HEK293 (cell line): ENCODE data around the gene MT1HL1.

Experiments used
- BCL11A ChIP-seq: fragments of 450-650 bp; formaldehyde crosslinking; IDR thresholded peaks from 2 replicates; pipeline ENCODE4 v1.5.1; 2016; ENCODE audit warnings: low read depth, missing biosample characterization, missing genetic modification characterization
- EGR2 ChIP-seq: fragments of 450-650 bp; formaldehyde crosslinking; IDR thresholded peaks from 2 replicates; pipeline ENCODE4 v1.5.1; 2016; ENCODE audit warnings: low read depth, missing biosample characterization, missing genetic modification characterization
- GFI1B ChIP-seq: fragments of 450-650 bp; formaldehyde crosslinking; IDR thresholded peaks from 2 replicates; pipeline ENCODE4 v1.5.1; 2016; ENCODE audit warnings: missing biosample characterization, missing genetic modification characterization
- GLI4 ChIP-seq: fragments of 450-650 bp; formaldehyde crosslinking; IDR thresholded peaks from 2 replicates; pipeline ENCODE4 v1.5.1; 2016; ENCODE audit warnings: missing biosample characterization, missing genetic modification characterization
- GLIS1 ChIP-seq: fragments of 450-650 bp; formaldehyde crosslinking; IDR thresholded peaks from 2 replicates; pipeline ENCODE4 v1.5.1; 2016; ENCODE audit warnings: missing biosample characterization, missing genetic modification characterization
- INSM2 ChIP-seq: fragments of 450-650 bp; formaldehyde crosslinking; IDR thresholded peaks from 2 replicates; pipeline ENCODE4 v1.5.1; 2016; ENCODE audit warnings: missing biosample characterization, missing genetic modification characterization
- KLF7 ChIP-seq: fragments of 450-650 bp; formaldehyde crosslinking; IDR thresholded peaks from 2 replicates; pipeline ENCODE4 v1.5.1; 2016; ENCODE audit warnings: missing biosample characterization, missing genetic modification characterization, borderline replicate concordance
- KLF9 ChIP-seq: fragments of 450-650 bp; formaldehyde crosslinking; IDR thresholded peaks from 2 replicates; pipeline ENCODE4 v1.5.1; 2016; ENCODE audit warnings: missing biosample characterization, missing genetic modification characterization, low read depth
- REPIN1 ChIP-seq: fragments of 450-650 bp; formaldehyde crosslinking; IDR thresholded peaks from 2 replicates; pipeline ENCODE4 v1.5.1; 2017; ENCODE audit warnings: missing biosample characterization, missing genetic modification characterization, low read depth
- ZBTB10 ChIP-seq: fragments of 450-650 bp; formaldehyde crosslinking; IDR thresholded peaks from 2 replicates; pipeline ENCODE4 v1.5.1; 2016; ENCODE audit warnings: missing biosample characterization, missing genetic modification characterization
- ZBTB17 ChIP-seq: fragments of 450-650 bp; formaldehyde crosslinking; IDR thresholded peaks from 2 replicates; pipeline ENCODE4 v1.5.1; 2016; ENCODE audit warnings: missing biosample characterization, missing genetic modification characterization
- ZBTB20 ChIP-seq: fragments of 450-650 bp; formaldehyde crosslinking; IDR thresholded peaks from 2 replicates; pipeline ENCODE4 v1.5.1; 2016; ENCODE audit warnings: missing biosample characterization, missing genetic modification characterization
- ZBTB48 ChIP-seq: fragments of 450-650 bp; formaldehyde crosslinking; IDR thresholded peaks from 2 replicates; pipeline ENCODE4 v1.5.1; 2016; ENCODE audit warnings: missing biosample characterization, missing genetic modification characterization
- ZEB2 ChIP-seq: fragments of 450-650 bp; formaldehyde crosslinking; IDR thresholded peaks from 2 replicates; pipeline ENCODE4 v1.5.1; 2016; ENCODE audit warnings: missing biosample characterization, missing genetic modification characterization
- ZNF169 ChIP-seq: fragments of 450-650 bp; formaldehyde crosslinking; IDR thresholded peaks from 2 replicates; pipeline ENCODE4 v1.5.1; 2016; ENCODE audit warnings: missing biosample characterization, missing genetic modification characterization
- ZNF18 ChIP-seq: fragments of 450-650 bp; formaldehyde crosslinking; IDR thresholded peaks from 2 replicates; pipeline ENCODE4 v1.5.1; 2016; ENCODE audit warnings: missing biosample characterization, missing genetic modification characterization
- ZNF423 ChIP-seq: fragments of 450-650 bp; formaldehyde crosslinking; IDR thresholded peaks from 2 replicates; pipeline ENCODE4 v1.5.1; 2016; ENCODE audit warnings: missing biosample characterization, missing genetic modification characterization
- ZNF510 ChIP-seq: fragments of 450-650 bp; formaldehyde crosslinking; IDR thresholded peaks from 2 replicates; pipeline ENCODE4 v1.5.1; 2018; ENCODE audit warnings: mild to moderate bottlenecking, missing genetic modification characterization, missing biosample characterization; ENCODE audit not compliant: insufficient replicate concordance
- ZNF514 ChIP-seq: fragments of 450-650 bp; formaldehyde crosslinking; IDR thresholded peaks from 2 replicates; pipeline ENCODE4 v1.5.1; 2016; ENCODE audit warnings: missing biosample characterization, missing genetic modification characterization
- ZNF529 ChIP-seq: fragments of 450-650 bp; formaldehyde crosslinking; IDR thresholded peaks from 2 replicates; pipeline ENCODE4 v1.5.1; 2017; ENCODE audit warnings: missing genetic modification characterization, missing biosample characterization; ENCODE audit not compliant: insufficient replicate concordance
- ZNF544 ChIP-seq: fragments of 450-650 bp; formaldehyde crosslinking; IDR thresholded peaks from 2 replicates; pipeline ENCODE4 v1.5.0; 2017; ENCODE audit warnings: missing biosample characterization, missing genetic modification characterization
- ZNF626 ChIP-seq: fragments of 450-650 bp; sonication (Bioruptor Pico); formaldehyde crosslinking; IDR thresholded peaks from 2 replicates; pipeline ENCODE4 v1.5.1; 2018; ENCODE audit warnings: missing biosample characterization, missing genetic modification characterization, inconsistent platforms
- TF ChIP-seq, protein P1 (sequence below): fragments of 450-650 bp; formaldehyde crosslinking; IDR thresholded peaks from 2 replicates; pipeline ENCODE4 v1.5.1; 2016; ENCODE audit warnings: missing biosample characterization, missing genetic modification characterization
- TF ChIP-seq, protein P2 (sequence below): fragments of 450-650 bp; formaldehyde crosslinking; IDR thresholded peaks from 2 replicates; pipeline ENCODE4 v1.5.1; 2016; ENCODE audit warnings: missing biosample characterization, missing genetic modification characterization
- TF ChIP-seq, protein P3 (sequence below): fragments of 450-650 bp; formaldehyde crosslinking; IDR thresholded peaks from 2 replicates; pipeline ENCODE4 v1.5.1; 2017; ENCODE audit warnings: missing biosample characterization, missing genetic modification characterization
- TF ChIP-seq, protein P4 (sequence below): fragments of 450-650 bp; formaldehyde crosslinking; conservative IDR thresholded peaks from 2 replicates; pipeline ENCODE4 v1.5.1; 2016; ENCODE audit warnings: low read depth, missing biosample characterization, missing genetic modification characterization

MT1HL1 gene

DNA sequence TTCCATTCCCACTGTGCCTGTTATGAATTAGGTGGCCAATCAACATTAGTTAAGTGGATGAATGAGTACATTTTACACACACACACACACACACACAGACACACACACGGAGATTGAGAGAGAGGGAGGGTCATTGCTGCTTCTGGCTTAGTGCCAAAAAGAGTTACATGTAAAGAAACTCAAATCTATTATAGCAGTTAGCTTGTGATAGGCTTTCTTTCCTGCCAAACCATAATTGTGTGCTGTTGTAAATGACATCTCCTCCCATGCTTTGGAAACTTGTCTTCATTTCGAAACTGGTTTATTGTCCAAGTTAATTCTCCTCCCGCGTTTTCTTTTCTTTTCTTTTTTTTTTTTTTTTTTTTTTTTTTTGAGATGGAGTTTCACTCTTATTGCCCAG is 1.4 kb upstream of the MT1HL1 start (continued):
- no peak for TF ChIP-seq EGR2 (tag by site-specific recombination)
- no peak for TF ChIP-seq GLIS1 (tag by site-specific recombination)
- no peak for TF ChIP-seq KLF9 (tag by site-specific recombination)
- TF ChIP-seq, protein P1, sequence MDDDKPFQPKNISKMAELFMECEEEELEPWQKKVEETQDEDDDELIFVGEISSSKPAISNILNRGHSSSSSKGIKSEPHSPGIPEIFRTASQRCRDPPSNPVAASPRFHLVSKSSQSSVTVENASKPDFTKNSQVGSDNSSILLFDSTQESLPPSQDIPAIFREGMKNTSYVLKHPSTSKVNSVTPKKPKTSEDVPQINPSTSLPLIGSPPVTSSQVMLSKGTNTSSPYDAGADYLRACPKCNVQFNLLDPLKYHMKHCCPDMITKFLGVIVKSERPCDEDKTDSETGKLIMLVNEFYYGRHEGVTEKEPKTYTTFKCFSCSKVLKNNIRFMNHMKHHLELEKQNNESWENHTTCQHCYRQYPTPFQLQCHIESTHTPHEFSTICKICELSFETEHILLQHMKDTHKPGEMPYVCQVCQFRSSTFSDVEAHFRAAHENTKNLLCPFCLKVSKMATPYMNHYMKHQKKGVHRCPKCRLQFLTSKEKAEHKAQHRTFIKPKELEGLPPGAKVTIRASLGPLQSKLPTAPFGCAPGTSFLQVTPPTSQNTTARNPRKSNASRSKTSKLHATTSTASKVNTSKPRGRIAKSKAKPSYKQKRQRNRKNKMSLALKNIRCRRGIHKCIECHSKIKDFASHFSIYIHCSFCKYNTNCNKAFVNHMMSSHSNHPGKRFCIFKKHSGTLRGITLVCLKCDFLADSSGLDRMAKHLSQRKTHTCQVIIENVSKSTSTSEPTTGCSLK: no peak
- TF ChIP-seq, protein P2, sequence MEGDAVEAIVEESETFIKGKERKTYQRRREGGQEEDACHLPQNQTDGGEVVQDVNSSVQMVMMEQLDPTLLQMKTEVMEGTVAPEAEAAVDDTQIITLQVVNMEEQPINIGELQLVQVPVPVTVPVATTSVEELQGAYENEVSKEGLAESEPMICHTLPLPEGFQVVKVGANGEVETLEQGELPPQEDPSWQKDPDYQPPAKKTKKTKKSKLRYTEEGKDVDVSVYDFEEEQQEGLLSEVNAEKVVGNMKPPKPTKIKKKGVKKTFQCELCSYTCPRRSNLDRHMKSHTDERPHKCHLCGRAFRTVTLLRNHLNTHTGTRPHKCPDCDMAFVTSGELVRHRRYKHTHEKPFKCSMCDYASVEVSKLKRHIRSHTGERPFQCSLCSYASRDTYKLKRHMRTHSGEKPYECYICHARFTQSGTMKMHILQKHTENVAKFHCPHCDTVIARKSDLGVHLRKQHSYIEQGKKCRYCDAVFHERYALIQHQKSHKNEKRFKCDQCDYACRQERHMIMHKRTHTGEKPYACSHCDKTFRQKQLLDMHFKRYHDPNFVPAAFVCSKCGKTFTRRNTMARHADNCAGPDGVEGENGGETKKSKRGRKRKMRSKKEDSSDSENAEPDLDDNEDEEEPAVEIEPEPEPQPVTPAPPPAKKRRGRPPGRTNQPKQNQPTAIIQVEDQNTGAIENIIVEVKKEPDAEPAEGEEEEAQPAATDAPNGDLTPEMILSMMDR (tag by site-specific recombination): no peak
- TF ChIP-seq, protein P3, sequence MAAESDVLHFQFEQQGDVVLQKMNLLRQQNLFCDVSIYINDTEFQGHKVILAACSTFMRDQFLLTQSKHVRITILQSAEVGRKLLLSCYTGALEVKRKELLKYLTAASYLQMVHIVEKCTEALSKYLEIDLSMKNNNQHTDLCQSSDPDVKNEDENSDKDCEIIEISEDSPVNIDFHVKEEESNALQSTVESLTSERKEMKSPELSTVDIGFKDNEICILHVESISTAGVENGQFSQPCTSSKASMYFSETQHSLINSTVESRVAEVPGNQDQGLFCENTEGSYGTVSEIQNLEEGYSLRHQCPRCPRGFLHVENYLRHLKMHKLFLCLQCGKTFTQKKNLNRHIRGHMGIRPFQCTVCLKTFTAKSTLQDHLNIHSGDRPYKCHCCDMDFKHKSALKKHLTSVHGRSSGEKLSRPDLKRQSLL: no peak
- TF ChIP-seq BCL11A (tag by site-specific recombination): no peak
- no peak for TF ChIP-seq GFI1B (tag by site-specific recombination)
- TF ChIP-seq, protein P4, sequence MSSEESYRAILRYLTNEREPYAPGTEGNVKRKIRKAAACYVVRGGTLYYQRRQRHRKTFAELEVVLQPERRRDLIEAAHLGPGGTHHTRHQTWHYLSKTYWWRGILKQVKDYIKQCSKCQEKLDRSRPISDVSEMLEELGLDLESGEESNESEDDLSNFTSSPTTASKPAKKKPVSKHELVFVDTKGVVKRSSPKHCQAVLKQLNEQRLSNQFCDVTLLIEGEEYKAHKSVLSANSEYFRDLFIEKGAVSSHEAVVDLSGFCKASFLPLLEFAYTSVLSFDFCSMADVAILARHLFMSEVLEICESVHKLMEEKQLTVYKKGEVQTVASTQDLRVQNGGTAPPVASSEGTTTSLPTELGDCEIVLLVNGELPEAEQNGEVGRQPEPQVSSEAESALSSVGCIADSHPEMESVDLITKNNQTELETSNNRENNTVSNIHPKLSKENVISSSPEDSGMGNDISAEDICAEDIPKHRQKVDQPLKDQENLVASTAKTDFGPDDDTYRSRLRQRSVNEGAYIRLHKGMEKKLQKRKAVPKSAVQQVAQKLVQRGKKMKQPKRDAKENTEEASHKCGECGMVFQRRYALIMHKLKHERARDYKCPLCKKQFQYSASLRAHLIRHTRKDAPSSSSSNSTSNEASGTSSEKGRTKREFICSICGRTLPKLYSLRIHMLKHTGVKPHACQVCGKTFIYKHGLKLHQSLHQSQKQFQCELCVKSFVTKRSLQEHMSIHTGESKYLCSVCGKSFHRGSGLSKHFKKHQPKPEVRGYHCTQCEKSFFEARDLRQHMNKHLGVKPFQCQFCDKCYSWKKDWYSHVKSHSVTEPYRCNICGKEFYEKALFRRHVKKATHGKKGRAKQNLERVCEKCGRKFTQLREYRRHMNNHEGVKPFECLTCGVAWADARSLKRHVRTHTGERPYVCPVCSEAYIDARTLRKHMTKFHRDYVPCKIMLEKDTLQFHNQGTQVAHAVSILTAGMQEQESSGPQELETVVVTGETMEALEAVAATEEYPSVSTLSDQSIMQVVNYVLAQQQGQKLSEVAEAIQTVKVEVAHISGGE (tag by site-specific recombination): no peak
- no peak for TF ChIP-seq ZEB2 (tag by site-specific recombination)
- no peak for TF ChIP-seq ZBTB48 (tag by site-specific recombination)
- TF ChIP-seq GLI4 (tag by site-specific recombination): no peak
- no peak for TF ChIP-seq ZNF529 (tag by site-specific recombination)
- TF ChIP-seq REPIN1 (tag by site-specific recombination): no peak
- TF ChIP-seq ZBTB17 (tag by site-specific recombination): no peak
- TF ChIP-seq INSM2 (tag by site-specific recombination): no peak
- no peak for TF ChIP-seq ZBTB20 (tag by site-specific recombination)
- no peak for TF ChIP-seq KLF7 (tag by site-specific recombination)
- TF ChIP-seq ZNF514 (tag by site-specific recombination): no peak; the same call in 1 of the 2 replicates
- TF ChIP-seq ZNF18 (tag by site-specific recombination): no peak
- TF ChIP-seq ZNF626: no peak
- no peak for TF ChIP-seq ZNF423
- TF ChIP-seq ZNF510 (tag by site-specific recombination): no peak
- TF ChIP-seq ZBTB10: no peak
- TF ChIP-seq ZNF169 (tag by site-specific recombination): no peak
- peak; percentile 97 for TF ChIP-seq ZNF544 (tag by site-specific recombination)
